ENCODE measurements around the gene ADAP1. TPM values are rescaled to one million over a fixed set of nuclear protein-coding genes. Genes with fewer than 3 reads are reported as not detected.
A peak's percentile ranks its signal among the peaks of the same experiment; 100 is the strongest.

ADAP1 gene
- polyA plus RNA-seq, 3 donors: 49.1 to 117 (median 72.2) TPM

DNA sequence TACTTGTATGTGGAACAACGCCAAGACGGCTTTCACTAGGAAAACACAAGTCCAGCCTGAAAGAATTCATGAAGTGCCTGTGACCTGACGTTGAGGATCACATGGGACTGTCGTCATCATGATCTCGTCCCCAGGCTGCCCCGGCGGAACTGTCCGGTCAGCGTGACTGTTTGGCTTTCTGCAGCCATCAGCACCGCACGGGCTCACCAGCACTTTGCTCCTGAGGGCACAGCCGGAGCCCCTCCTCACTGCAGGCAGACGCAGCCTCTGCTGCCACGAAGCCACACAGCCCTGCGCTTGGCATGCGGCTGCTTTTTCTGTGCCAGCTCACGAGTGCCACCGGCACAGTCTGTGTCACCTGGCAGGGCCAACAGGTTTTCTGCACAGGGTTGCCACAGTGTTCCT is 87.5 kb downstream of the ADAP1 start:
- Histone ChIP-seq H3K27ac (ENCODE audit: low read depth in 1 of 2, low read length in 2 of 2) (no peak overlapping the region), H3K9ac (ENCODE audit: insufficient read depth, low read length, poor library complexity, severe bottlenecking) (no peak overlapping the region), H3K4me3 (replicated peaks in 1 of 3; ENCODE audit: low read depth in 2 of 3, low read length in 3 of 3) (no peak overlapping the region), H3K4me1 (ENCODE audit: control insufficient read depth in 1 of 2, insufficient read depth in 2 of 2, low read length in 2 of 2) (no peaks in the 10 kb centered on the region), H3K79me2 (ENCODE audit: insufficient read depth, low read length) (no peaks in the 10 kb centered on the region), H2AFZ (ENCODE audit: insufficient read depth, low read depth, low read length, poor library complexity, severe bottlenecking) (no peak overlapping the region), H3K36me3 (replicated peaks in 1 of 2; ENCODE audit: control insufficient read depth in 1 of 2, insufficient read depth in 2 of 2, low read length in 2 of 2) (peaks cover 58 to 92% of the 10 kb centered on the region in 2 donors), H3K4me2 (replicated peaks; ENCODE audit: extremely low read depth, low read length, poor library complexity, severe bottlenecking) (no peak overlapping the region), H3K27me3 (ENCODE audit: control insufficient read depth in 2 of 2, insufficient read depth in 2 of 2, low read length in 2 of 2) (no peaks in the 10 kb centered on the region), H3K9me3 (replicated peaks in 1 of 2; ENCODE audit: control insufficient read depth in 1 of 2, insufficient read depth in 1 of 2, low read length in 2 of 2) (no peaks in the 10 kb centered on the region), H4K20me1 (ENCODE audit: insufficient read depth, low read length) (no peaks in the 10 kb centered on the region)
- H3K4me3 Mint-ChIP-seq: no peak overlapping the region
- intact Hi-C loops (cut with micrococcal nuclease): no loop called here
- H3K27me3 Mint-ChIP-seq (ENCODE audit: low read depth in 3 of 3): peaks cover 0 to 3% (median 3%) of the 10 kb centered on the region in 3 donors
- WGBS (ENCODE audit: insufficient coverage): 97% methylated on average over 18 of the region's 18 CpGs
- DNase-seq: no peak
- TF ChIP-seq, protein P1, sequence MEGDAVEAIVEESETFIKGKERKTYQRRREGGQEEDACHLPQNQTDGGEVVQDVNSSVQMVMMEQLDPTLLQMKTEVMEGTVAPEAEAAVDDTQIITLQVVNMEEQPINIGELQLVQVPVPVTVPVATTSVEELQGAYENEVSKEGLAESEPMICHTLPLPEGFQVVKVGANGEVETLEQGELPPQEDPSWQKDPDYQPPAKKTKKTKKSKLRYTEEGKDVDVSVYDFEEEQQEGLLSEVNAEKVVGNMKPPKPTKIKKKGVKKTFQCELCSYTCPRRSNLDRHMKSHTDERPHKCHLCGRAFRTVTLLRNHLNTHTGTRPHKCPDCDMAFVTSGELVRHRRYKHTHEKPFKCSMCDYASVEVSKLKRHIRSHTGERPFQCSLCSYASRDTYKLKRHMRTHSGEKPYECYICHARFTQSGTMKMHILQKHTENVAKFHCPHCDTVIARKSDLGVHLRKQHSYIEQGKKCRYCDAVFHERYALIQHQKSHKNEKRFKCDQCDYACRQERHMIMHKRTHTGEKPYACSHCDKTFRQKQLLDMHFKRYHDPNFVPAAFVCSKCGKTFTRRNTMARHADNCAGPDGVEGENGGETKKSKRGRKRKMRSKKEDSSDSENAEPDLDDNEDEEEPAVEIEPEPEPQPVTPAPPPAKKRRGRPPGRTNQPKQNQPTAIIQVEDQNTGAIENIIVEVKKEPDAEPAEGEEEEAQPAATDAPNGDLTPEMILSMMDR (IDR thresholded peaks at IDR 0.05): no peak
- no peaks in the 10 kb centered on the region for H3K4me1 Mint-ChIP-seq
- peaks cover 0 to 2% (median 0%) of the 10 kb centered on the region in 7 donors for H3K9me3 Mint-ChIP-seq
- peaks cover 73 to 92% of the 10 kb centered on the region in 2 donors for H3K36me3 Mint-ChIP-seq
- H3K27ac Mint-ChIP-seq: peak overlapping the region in 1 of 7 donors; percentile 44

DNA sequence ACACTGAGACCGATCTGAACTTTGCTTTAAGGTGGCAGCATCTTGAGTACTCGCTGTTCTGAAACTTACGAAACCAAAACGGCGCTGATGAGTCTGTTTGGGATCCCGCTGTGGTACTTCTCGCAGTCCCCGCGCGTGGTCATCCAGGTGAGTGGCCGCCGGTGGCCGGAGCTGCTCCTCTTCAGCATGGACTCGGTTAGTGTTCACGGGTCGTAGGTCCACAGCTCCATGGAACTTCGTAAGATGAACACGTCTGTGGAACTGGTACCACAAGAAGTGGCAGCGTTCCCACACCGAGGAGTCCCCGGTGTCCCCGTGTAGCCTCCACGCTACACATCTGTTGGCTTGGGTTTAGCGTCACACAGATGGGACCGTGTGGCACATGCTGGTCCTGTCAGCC is 88.6 kb downstream of the ADAP1 start:
- intact Hi-C loops (cut with micrococcal nuclease): no loop called here
- TF ChIP-seq, protein P1 (IDR thresholded peaks at IDR 0.05): no peak
- peaks cover 67 to 93% of the 10 kb centered on the region in 2 donors for H3K36me3 ChIP-seq (replicated peaks in 1 of 2; ENCODE audit: control insufficient read depth in 1 of 2, insufficient read depth in 2 of 2, low read length in 2 of 2)

More for the DNA sequence above, 88.6 kb downstream of the ADAP1 start:
- H3K36me3 Mint-ChIP-seq: peaks cover 76 to 92% of the 10 kb centered on the region in 2 donors
- H3K4me1 Mint-ChIP-seq: no peaks in the 10 kb centered on the region
- no peak overlapping the region for H3K4me3 Mint-ChIP-seq
- Histone ChIP-seq H3K4me1 (ENCODE audit: control insufficient read depth in 1 of 2, insufficient read depth in 2 of 2, low read length in 2 of 2) (no peaks in the 10 kb centered on the region), H3K27ac (ENCODE audit: low read depth in 1 of 2, low read length in 2 of 2) (no peak overlapping the region), H3K4me2 (replicated peaks; ENCODE audit: extremely low read depth, low read length, poor library complexity, severe bottlenecking) (no peak overlapping the region), H3K4me3 (replicated peaks in 1 of 3; ENCODE audit: low read depth in 2 of 3, low read length in 3 of 3) (no peak overlapping the region), H3K9ac (ENCODE audit: insufficient read depth, low read length, poor library complexity, severe bottlenecking) (no peak overlapping the region), H2AFZ (ENCODE audit: insufficient read depth, low read depth, low read length, poor library complexity, severe bottlenecking) (no peak overlapping the region), H3K27me3 (ENCODE audit: control insufficient read depth in 2 of 2, insufficient read depth in 2 of 2, low read length in 2 of 2) (no peaks in the 10 kb centered on the region), H4K20me1 (ENCODE audit: insufficient read depth, low read length) (no peaks in the 10 kb centered on the region), H3K9me3 (replicated peaks in 1 of 2; ENCODE audit: control insufficient read depth in 1 of 2, insufficient read depth in 1 of 2, low read length in 2 of 2) (no peaks in the 10 kb centered on the region), H3K79me2 (ENCODE audit: insufficient read depth, low read length) (no peaks in the 10 kb centered on the region)
- no peak for DNase-seq
- H3K27ac Mint-ChIP-seq: peak overlapping the region in 2 of 7 donors; percentile 12 to 57
- H3K9me3 Mint-ChIP-seq: peaks cover 0 to 2% (median 0%) of the 10 kb centered on the region in 7 donors
- WGBS (ENCODE audit: insufficient coverage): 97% methylated on average over 25 of the region's 25 CpGs
- H3K27me3 Mint-ChIP-seq (ENCODE audit: low read depth in 3 of 3): peaks cover 0 to 3% (median 3%) of the 10 kb centered on the region in 3 donors
